Measurements from ENCODE around the gene COMT. TPM values are rescaled to one million over a fixed set of nuclear protein-coding genes. Genes with fewer than 3 reads are reported as not detected.

The COMT gene
- total and polyA plus RNA-seq, 2 donors from 2014 or later, result 118 to 244 TPM

DNA sequence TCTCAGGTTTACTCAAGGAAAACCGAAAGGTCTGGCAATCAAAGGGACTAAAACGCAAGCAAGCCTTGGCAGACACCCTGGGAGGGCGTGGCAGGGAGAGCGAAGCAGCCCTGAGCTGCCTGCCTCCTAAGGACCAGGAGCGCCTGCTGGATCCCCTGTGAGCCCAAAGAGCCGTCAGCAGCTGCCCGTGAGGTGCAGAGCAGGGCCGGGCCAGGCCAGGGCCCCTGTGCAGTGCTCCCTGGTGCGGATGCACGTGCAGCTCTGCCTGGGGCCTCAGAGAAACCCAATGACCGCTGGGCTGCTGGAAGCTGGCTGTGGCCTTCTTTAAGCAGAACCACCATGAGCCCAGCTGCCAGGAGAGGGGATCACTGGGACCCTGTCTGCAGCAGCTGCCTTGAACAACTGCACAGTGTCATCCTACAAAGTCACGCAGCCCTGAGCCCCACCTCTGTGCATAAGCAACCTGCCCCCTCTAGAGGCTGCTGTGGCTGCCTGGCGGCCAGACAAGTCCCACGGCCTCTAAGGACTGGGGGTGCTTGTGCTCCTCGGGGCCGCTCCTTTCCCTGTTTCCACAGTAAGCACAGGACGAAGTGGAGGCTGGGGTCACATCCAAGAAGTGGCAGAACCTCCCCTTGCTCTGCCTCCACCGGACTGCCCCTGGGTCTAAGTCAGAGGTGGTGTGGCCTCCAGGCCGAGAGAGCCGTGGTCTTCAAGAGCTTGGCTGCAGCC lies 29.1 kb upstream of the COMT start:
- H3K4me1 ChIP-seq (ENCODE audit: control insufficient read depth in 2 of 3, insufficient read depth in 2 of 3, low read depth in 1 of 3, low read length in 3 of 3), result no peaks in the 10 kb centered on the region
- no peak overlapping the region for H3K9ac ChIP-seq (ENCODE audit: low read length in 3 of 3)
- H3K9me3 ChIP-seq (ENCODE audit: control insufficient read depth in 2 of 3, insufficient read depth in 1 of 3, low read length in 3 of 3), result peaks cover 0 to 1% (median 0%) of the 10 kb centered on the region in 3 donors
- H3K27me3 ChIP-seq (ENCODE audit: control insufficient read depth, insufficient read depth, low read length), result no peaks in the 10 kb centered on the region
- intact Hi-C loops (cut with DNase I), result loop anchor here (5.0 kb wide), 1 partner anchor 180 kb away; no protein-coding TSS in a partner anchor
- H3K36me3 ChIP-seq (ENCODE audit: control insufficient read depth in 2 of 3, insufficient read depth in 3 of 3, low read length in 3 of 3), result peaks cover 5 to 29% (median 22%) of the 10 kb centered on the region in 3 donors
- TF ChIP-seq, protein P1, sequence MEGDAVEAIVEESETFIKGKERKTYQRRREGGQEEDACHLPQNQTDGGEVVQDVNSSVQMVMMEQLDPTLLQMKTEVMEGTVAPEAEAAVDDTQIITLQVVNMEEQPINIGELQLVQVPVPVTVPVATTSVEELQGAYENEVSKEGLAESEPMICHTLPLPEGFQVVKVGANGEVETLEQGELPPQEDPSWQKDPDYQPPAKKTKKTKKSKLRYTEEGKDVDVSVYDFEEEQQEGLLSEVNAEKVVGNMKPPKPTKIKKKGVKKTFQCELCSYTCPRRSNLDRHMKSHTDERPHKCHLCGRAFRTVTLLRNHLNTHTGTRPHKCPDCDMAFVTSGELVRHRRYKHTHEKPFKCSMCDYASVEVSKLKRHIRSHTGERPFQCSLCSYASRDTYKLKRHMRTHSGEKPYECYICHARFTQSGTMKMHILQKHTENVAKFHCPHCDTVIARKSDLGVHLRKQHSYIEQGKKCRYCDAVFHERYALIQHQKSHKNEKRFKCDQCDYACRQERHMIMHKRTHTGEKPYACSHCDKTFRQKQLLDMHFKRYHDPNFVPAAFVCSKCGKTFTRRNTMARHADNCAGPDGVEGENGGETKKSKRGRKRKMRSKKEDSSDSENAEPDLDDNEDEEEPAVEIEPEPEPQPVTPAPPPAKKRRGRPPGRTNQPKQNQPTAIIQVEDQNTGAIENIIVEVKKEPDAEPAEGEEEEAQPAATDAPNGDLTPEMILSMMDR (IDR thresholded peaks at IDR 0.05; ENCODE audit: borderline replicate concordance, extremely low read depth, insufficient read depth), result no peak
- H3K4me3 ChIP-seq (ENCODE audit: low read length in 3 of 3), result no peak overlapping the region
- DNase-seq (no peak), FAIRE-seq (no peak)
- no peak overlapping the region for H3K27ac ChIP-seq (ENCODE audit: low read depth in 2 of 2, low read length in 2 of 2)

DNA sequence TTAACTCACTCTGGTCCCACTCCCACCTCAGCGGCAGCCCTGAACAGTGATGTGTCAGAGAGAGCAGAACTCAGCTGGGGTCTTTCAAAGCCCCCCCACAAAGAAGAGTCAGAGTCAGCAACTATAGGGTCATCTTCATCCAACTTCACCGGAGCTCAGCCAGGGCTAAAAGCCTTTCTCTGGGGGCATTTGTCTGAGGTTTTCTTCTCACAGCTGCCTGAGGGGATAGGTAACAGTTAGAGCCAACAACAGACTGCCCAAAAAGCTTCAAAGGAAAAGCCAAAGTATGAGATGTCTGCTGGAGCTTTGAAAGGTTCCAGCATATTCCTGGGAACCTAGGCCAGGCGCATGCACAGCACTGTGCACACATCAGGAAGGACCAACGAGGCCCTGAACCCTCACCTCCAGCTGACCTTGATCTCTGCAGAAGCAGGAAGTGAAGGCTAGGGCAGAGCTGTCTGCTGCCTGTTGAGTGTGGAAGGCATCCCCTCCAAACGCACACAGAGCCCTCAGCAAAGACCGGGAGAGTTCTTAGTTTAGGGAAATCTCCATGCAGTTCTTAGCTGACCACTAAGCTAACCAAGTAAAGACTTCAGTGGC lies 28.1 kb upstream of the COMT start:
- Histone ChIP-seq H3K9me3 (ENCODE audit: control insufficient read depth in 2 of 3, insufficient read depth in 1 of 3, low read length in 3 of 3) (peaks cover 0 to 1% (median 0%) of the 10 kb centered on the region in 3 donors), H3K27ac (ENCODE audit: low read depth in 2 of 2, low read length in 2 of 2) (no peak overlapping the region), H3K4me3 (ENCODE audit: low read length in 3 of 3) (no peak overlapping the region), H3K36me3 (ENCODE audit: control insufficient read depth in 2 of 3, insufficient read depth in 3 of 3, low read length in 3 of 3) (peaks cover 5 to 37% (median 31%) of the 10 kb centered on the region in 3 donors), H3K27me3 (ENCODE audit: control insufficient read depth, insufficient read depth, low read length) (no peaks in the 10 kb centered on the region), H3K9ac (ENCODE audit: low read length in 3 of 3) (no peak overlapping the region), H3K4me1 (ENCODE audit: control insufficient read depth in 2 of 3, insufficient read depth in 2 of 3, low read depth in 1 of 3, low read length in 3 of 3) (no peaks in the 10 kb centered on the region)
- no peak for DNase-seq
- no peak for FAIRE-seq
- intact Hi-C loops (cut with DNase I), result loop anchor here (5.0 kb wide), 1 partner anchor 181 kb away; no protein-coding TSS in a partner anchor
- TF ChIP-seq, protein P1 (IDR thresholded peaks at IDR 0.05; ENCODE audit: borderline replicate concordance, extremely low read depth, insufficient read depth), result no peak

DNA sequence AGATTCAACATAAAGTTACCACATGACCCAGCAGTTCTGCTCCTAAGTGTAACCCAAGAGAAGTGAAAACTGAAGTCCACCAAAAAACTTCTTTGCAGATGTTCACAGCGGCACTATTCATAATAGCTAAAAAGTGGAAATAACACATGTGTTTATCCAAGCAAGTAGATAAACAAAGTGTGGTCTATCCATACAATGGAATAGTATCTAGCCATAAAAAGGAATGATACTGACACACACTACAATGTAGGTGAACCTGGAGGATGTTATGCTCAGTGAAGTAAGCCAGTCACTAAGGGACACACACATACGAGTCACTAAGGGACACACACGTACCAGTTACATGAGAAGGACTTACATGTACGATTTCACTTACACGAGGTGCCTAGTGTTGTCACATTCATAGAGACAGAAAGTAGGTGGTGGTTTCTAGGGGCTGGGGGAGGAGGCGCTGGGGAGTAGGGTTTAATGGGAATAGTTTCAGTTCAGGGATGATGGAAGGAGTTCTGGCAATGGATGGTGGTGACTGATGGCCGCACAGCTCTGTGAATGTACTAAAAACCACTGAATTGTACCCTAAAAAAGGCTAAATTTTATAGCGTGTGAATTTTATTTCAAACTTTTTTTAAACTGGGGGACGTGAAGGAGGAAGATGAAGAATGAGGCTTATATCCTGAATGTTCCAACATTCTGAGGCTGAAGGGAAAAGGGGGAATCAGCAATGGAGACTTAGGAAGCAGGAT lies 27.2 kb upstream of the COMT start:
- Histone ChIP-seq H3K27ac (ENCODE audit: low read depth in 2 of 2, low read length in 2 of 2) (no peak overlapping the region), H3K4me1 (ENCODE audit: control insufficient read depth in 2 of 3, insufficient read depth in 2 of 3, low read depth in 1 of 3, low read length in 3 of 3) (no peaks in the 10 kb centered on the region), H3K36me3 (ENCODE audit: control insufficient read depth in 2 of 3, insufficient read depth in 3 of 3, low read length in 3 of 3) (peaks cover 5 to 42% (median 31%) of the 10 kb centered on the region in 3 donors), H3K27me3 (ENCODE audit: control insufficient read depth, insufficient read depth, low read length) (no peaks in the 10 kb centered on the region), H3K4me3 (ENCODE audit: low read length in 3 of 3) (no peak overlapping the region), H3K9ac (ENCODE audit: low read length in 3 of 3) (no peak overlapping the region), H3K9me3 (ENCODE audit: control insufficient read depth in 2 of 3, insufficient read depth in 1 of 3, low read length in 3 of 3) (peaks cover 0 to 1% (median 0%) of the 10 kb centered on the region in 3 donors)
- TF ChIP-seq, protein P1 (IDR thresholded peaks at IDR 0.05; ENCODE audit: borderline replicate concordance, extremely low read depth, insufficient read depth), result no peak
- no peak for FAIRE-seq
- no peak for DNase-seq
- intact Hi-C loops (cut with DNase I), result loop anchor here (5.0 kb wide), 1 partner anchor 182 kb away; no protein-coding TSS in a partner anchor
